Fibroblast of the aortic adventitia (primary cell): ENCODE measurements around the gene SPECC1L. TPM values are rescaled to one million over a fixed set of nuclear protein-coding genes. Genes with fewer than 3 reads are reported as not detected.
"Not testable (repeated sequence)": the region's sequence is repeated elsewhere in the genome, so short reads cannot be mapped to it uniquely, and the experiment has no call there.

Source experiments
- DNase-seq: peaks from one replicate; pipeline ENCODE4 v3.0.0-alpha.2; 2010; ENCODE audit warnings: low read depth
- H3K4me3 ChIP-seq: 2 replicates; pipeline ENCODE4 v1.5.1; 2011; ENCODE audit warnings: low read depth, mild to moderate bottlenecking, control low read depth, low read length, moderate library complexity
- CTCF ChIP-seq: IDR thresholded peaks from 2 replicates; pipeline ENCODE4 v1.5.1; 2011; ENCODE audit warnings: mild to moderate bottlenecking, low read length, control low read depth, inconsistent platforms; ENCODE audit not compliant: insufficient read depth
- total RNA-seq: library from RNA; depleted of rRNA; stranded (reverse); fragments of >200 nt; gene quantifications from 2 replicates; pipeline ENCODE4 v1.2.3, GENCODE V29; 2012; ENCODE audit warnings: low replicate concordance

SPECC1L gene
- total RNA-seq, 1 donor, result 43.2 TPM

GRCh38 chr22:24291515-24292201 is 21.0 kb downstream of the SPECC1L start:
- H3K4me3 ChIP-seq, result no peak overlapping the region
- TF ChIP-seq CTCF, result no peak
- DNase-seq, result no peak

GRCh38 chr22:24292202-24292830 is 21.7 kb downstream of the SPECC1L start:
- DNase-seq, H3K4me3 ChIP-seq: not testable (repeated sequence)

GRCh38 chr22:24294913-24295312 is 24.3 kb downstream of the SPECC1L start:
- not testable (repeated sequence) for H3K4me3 ChIP-seq, DNase-seq

- H3K4me3 ChIP-seq, DNase-seq: not testable (repeated sequence)
Observed at GRCh38 chr22:24298497-24299155, 28.0 kb downstream of the SPECC1L start.

- not testable (repeated sequence) for DNase-seq
Observed at GRCh38 chr22:24300522-24300921, 29.9 kb downstream of the SPECC1L start.

GRCh38 chr22:24302591-24302990 is 32.0 kb downstream of the SPECC1L start:
- DNase-seq, result no peak
- no peak for TF ChIP-seq CTCF
- H3K4me3 ChIP-seq, result no peak overlapping the region

More at GRCh38 chr22:24300522-24300921, 29.9 kb downstream of the SPECC1L start:
- H3K4me3 ChIP-seq, result not testable (repeated sequence)

- no peak for TF ChIP-seq CTCF
- DNase-seq, result no peak
- H3K4me3 ChIP-seq, result no peak overlapping the region
Observed at GRCh38 chr22:24303007-24303406, 32.4 kb downstream of the SPECC1L start.

- no peak overlapping the region for H3K4me3 ChIP-seq
- no peak for TF ChIP-seq CTCF
- DNase-seq, result no peak
Observed at GRCh38 chr22:24304062-24304675, 33.5 kb downstream of the SPECC1L start.

- no peak for TF ChIP-seq CTCF
- peak; percentile 76 for DNase-seq
- H3K4me3 ChIP-seq, result no peak overlapping the region
Observed at GRCh38 chr22:24305260-24305692, 34.6 kb downstream of the SPECC1L start.
